Sigmoid colon (tissue), 4 donors: ENCODE results near the gene CDKN2A.

Experiments
- CTCF ChIP-seq, 4 experiments: fragments of 450-650 bp in 3 of 4; fragments of 200-600 bp in 1 of 4; IDR thresholded peaks; one replicate each; pipeline ENCODE4 v1.5.1; 2016 to 2019; ENCODE audit warnings: antibody characterized with exemption in 4 of 4, mild to moderate bottlenecking in 3 of 4, moderate library complexity in 2 of 4
- EP300 ChIP-seq, 4 donors: sonication (generic); formaldehyde crosslinking; IDR thresholded peaks; one replicate each; pipeline ENCODE4 v1.6.1; 2017; ENCODE audit warnings: antibody characterized with exemption in 4 of 4
- POLR2A ChIP-seq, 2 donors: fragments of 450-650 bp; IDR thresholded peaks; one replicate each; pipeline ENCODE4 v1.6.1; 2016; ENCODE audit warnings: antibody characterized with exemption in 2 of 2, mild to moderate bottlenecking in 2 of 2, moderate library complexity in 2 of 2

GRCh38 chr9:22035591-22036011, 41.4 kb upstream of the CDKN2A start:
- no peak for TF ChIP-seq EP300 (IDR thresholded peaks at IDR 0.05)
- no peak for TF ChIP-seq POLR2A (IDR thresholded peaks at IDR 0.05)
- no peak for TF ChIP-seq CTCF (IDR thresholded peaks at IDR 0.05)
